Breast epithelium (tissue), 3 donors: ENCODE results near the gene VPS35L.

ENCODE experiments used
- POLR2A ChIP-seq: fragments of 450-650 bp; IDR thresholded peaks from one replicate; pipeline ENCODE4 v1.6.1; 2016; ENCODE audit warnings: antibody characterized with exemption, mild to moderate bottlenecking, moderate library complexity
- TF ChIP-seq, protein P1 (sequence below), 3 donors: fragments of 450-650 bp; IDR thresholded peaks; one replicate each; pipeline ENCODE4 v1.5.1; 2016 to 2017; ENCODE audit warnings: antibody characterized with exemption in 3 of 3, mild to moderate bottlenecking in 3 of 3, moderate library complexity in 3 of 3

DNA sequence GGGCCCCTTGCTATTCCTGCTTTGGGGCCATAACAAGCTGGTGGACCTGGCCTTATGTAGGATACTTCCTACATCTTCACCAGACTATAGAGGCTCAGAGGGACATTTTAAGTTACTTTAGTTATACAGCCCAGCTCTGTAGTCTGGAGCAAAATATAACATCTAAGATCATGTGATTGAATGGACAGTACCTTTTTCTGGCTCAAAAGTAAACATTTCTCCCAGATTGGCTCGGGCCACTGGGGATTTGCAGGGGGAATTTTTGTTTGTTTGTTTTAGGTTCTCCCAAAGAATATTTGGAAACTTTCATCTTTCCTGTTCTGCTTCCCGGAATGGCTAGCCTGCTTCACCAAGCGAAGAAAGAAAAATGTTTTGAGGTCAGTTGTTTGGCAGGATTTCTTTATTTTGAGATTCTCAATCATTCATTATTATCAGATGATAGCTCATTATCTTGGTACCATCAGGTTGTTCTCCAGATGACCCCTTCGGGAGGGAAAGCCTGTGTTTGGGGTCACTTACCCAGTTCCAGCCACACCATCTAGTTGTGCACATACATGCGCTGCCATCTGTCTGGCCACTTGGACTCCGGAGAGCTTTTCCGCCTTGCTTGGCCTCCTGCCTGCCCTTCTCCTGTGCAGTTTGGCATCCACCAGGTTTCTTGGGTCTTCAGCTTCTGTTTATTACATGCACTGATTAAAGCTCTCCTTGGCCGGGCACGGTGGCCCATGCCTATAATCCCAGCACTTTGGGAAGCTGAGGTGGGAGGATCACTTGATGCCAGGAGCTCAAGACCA lies 179.8 kb downstream of the VPS35L start:
- TF ChIP-seq, protein P1, sequence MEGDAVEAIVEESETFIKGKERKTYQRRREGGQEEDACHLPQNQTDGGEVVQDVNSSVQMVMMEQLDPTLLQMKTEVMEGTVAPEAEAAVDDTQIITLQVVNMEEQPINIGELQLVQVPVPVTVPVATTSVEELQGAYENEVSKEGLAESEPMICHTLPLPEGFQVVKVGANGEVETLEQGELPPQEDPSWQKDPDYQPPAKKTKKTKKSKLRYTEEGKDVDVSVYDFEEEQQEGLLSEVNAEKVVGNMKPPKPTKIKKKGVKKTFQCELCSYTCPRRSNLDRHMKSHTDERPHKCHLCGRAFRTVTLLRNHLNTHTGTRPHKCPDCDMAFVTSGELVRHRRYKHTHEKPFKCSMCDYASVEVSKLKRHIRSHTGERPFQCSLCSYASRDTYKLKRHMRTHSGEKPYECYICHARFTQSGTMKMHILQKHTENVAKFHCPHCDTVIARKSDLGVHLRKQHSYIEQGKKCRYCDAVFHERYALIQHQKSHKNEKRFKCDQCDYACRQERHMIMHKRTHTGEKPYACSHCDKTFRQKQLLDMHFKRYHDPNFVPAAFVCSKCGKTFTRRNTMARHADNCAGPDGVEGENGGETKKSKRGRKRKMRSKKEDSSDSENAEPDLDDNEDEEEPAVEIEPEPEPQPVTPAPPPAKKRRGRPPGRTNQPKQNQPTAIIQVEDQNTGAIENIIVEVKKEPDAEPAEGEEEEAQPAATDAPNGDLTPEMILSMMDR (IDR thresholded peaks at IDR 0.05): no peak
- TF ChIP-seq POLR2A: no peak
